Measurements from ENCODE around the gene BAZ2B. TPM values are rescaled to one million over a fixed set of nuclear protein-coding genes. Genes with fewer than 3 reads are reported as not detected.

Gene BAZ2B
- total RNA-seq, 1 donor from 2014 or later, result 226 TPM

GRCh38 chr2:159506202-159506601 is 110.1 kb downstream of the BAZ2B start:
- Mint-ChIP-seq H3K27me3 (ENCODE audit: unreplicated experiment) (no peaks in the 10 kb centered on the region), H3K36me3 (ENCODE audit: unreplicated experiment) (no peaks in the 10 kb centered on the region), H3K4me3 (ENCODE audit: unreplicated experiment) (no peak overlapping the region), H3K4me1 (ENCODE audit: low read depth, unreplicated experiment) (no peaks in the 10 kb centered on the region), H3K9me3 (ENCODE audit: unreplicated experiment) (no peaks in the 10 kb centered on the region), H3K27ac (ENCODE audit: unreplicated experiment) (no peak overlapping the region)
- no peak for DNase-seq
- TF ChIP-seq CTCF (IDR thresholded peaks at IDR 0.05; ENCODE audit: partially characterized antibody, unreplicated experiment), result no peak

- Mint-ChIP-seq H3K4me3 (ENCODE audit: unreplicated experiment) (no peak overlapping the region), H3K27ac (ENCODE audit: unreplicated experiment) (no peak overlapping the region), H3K9me3 (ENCODE audit: unreplicated experiment) (peaks cover under 1% of the 10 kb centered on the region), H3K36me3 (ENCODE audit: unreplicated experiment) (peaks cover 3% of the 10 kb centered on the region), H3K4me1 (ENCODE audit: low read depth, unreplicated experiment) (no peaks in the 10 kb centered on the region), H3K27me3 (ENCODE audit: unreplicated experiment) (no peaks in the 10 kb centered on the region)
- no peak for TF ChIP-seq CTCF (IDR thresholded peaks at IDR 0.05; ENCODE audit: partially characterized antibody, unreplicated experiment)
- DNase-seq, result no peak
These were observed 111.2 kb downstream of the BAZ2B start for GRCh38 chr2:159505196-159505595.

GRCh38 chr2:159501743-159502142 is 114.6 kb downstream of the BAZ2B start:
- Mint-ChIP-seq H3K27me3 (ENCODE audit: unreplicated experiment) (no peaks in the 10 kb centered on the region), H3K4me1 (ENCODE audit: low read depth, unreplicated experiment) (no peaks in the 10 kb centered on the region), H3K27ac (ENCODE audit: unreplicated experiment) (no peak overlapping the region), H3K4me3 (ENCODE audit: unreplicated experiment) (no peak overlapping the region), H3K36me3 (ENCODE audit: unreplicated experiment) (peaks cover 7% of the 10 kb centered on the region), H3K9me3 (ENCODE audit: unreplicated experiment) (peaks cover 3% of the 10 kb centered on the region)
- DNase-seq, result no peak
- no peak for TF ChIP-seq CTCF (IDR thresholded peaks at IDR 0.05; ENCODE audit: partially characterized antibody, unreplicated experiment)

- Mint-ChIP-seq H3K9me3 (ENCODE audit: unreplicated experiment) (peaks cover 4% of the 10 kb centered on the region), H3K4me1 (ENCODE audit: low read depth, unreplicated experiment) (no peaks in the 10 kb centered on the region), H3K27me3 (ENCODE audit: unreplicated experiment) (no peaks in the 10 kb centered on the region), H3K27ac (ENCODE audit: unreplicated experiment) (no peak overlapping the region), H3K4me3 (ENCODE audit: unreplicated experiment) (no peak overlapping the region), H3K36me3 (ENCODE audit: unreplicated experiment) (peaks cover 7% of the 10 kb centered on the region)
- DNase-seq, result no peak
- TF ChIP-seq CTCF (IDR thresholded peaks at IDR 0.05; ENCODE audit: partially characterized antibody, unreplicated experiment), result no peak
These were observed 118.5 kb downstream of the BAZ2B start for GRCh38 chr2:159497847-159498246.

- Mint-ChIP-seq H3K4me1 (ENCODE audit: low read depth, unreplicated experiment) (no peaks in the 10 kb centered on the region), H3K4me3 (ENCODE audit: unreplicated experiment) (no peak overlapping the region), H3K27ac (ENCODE audit: unreplicated experiment) (no peak overlapping the region), H3K9me3 (ENCODE audit: unreplicated experiment) (peaks cover 4% of the 10 kb centered on the region), H3K36me3 (ENCODE audit: unreplicated experiment) (peaks cover 7% of the 10 kb centered on the region), H3K27me3 (ENCODE audit: unreplicated experiment) (no peaks in the 10 kb centered on the region)
- TF ChIP-seq CTCF (IDR thresholded peaks at IDR 0.05; ENCODE audit: partially characterized antibody, unreplicated experiment), result no peak
- no peak for DNase-seq
These were observed 119.1 kb downstream of the BAZ2B start for GRCh38 chr2:159497256-159497655.
